DND-41 (cell line): Measurements from ENCODE around the gene KRTDAP.

ENCODE experiments used
- ATAC-seq: fragments of 200-7000 bp; cut with Tn5 transposase; 3 replicates; pipeline ENCODE4 v1.9.1; 2021; ENCODE audit warnings: low read depth; ENCODE audit not compliant: insufficient read depth
- DNase-seq: peaks from one replicate; pipeline ENCODE4 v3.0.0-alpha.2; 2020
- H2AFZ ChIP-seq: 2 replicates; pipeline ENCODE4 v1.6.0; 2012; ENCODE audit warnings: low read depth, low read length
- H3K27ac ChIP-seq: 2 replicates; pipeline ENCODE4 v1.5.1; 2012; ENCODE audit warnings: low read length, inconsistent platforms
- H3K27me3 ChIP-seq: fragments of 200-600 bp; sonication (generic); 2 replicates; pipeline ENCODE4 v1.6.0; 2012; ENCODE audit warnings: low read length, mild to moderate bottlenecking, inconsistent platforms; ENCODE audit not compliant: insufficient read depth, poor library complexity
- H3K36me3 ChIP-seq: 2 replicates; pipeline ENCODE4 v1.5.1; 2012; ENCODE audit warnings: low read length, inconsistent platforms; ENCODE audit not compliant: insufficient read depth
- H3K4me1 ChIP-seq: 2 replicates; pipeline ENCODE4 v1.5.1; 2012; ENCODE audit warnings: mild to moderate bottlenecking, low read length; ENCODE audit not compliant: insufficient read depth
- H3K4me2 ChIP-seq: 2 replicates; pipeline ENCODE4 v1.6.0; 2012; ENCODE audit warnings: mild to moderate bottlenecking, moderate library complexity, low read length, inconsistent platforms; ENCODE audit not compliant: insufficient read depth
- H3K4me3 ChIP-seq, 2 experiments: fragments of 200-600 bp in 1 of 2; shearing (Covaris generic) in 1 of 2; 2 replicates each; pipeline ENCODE4 v1.5.1; 2012 to 2016; ENCODE audit warnings: inconsistent platforms in 2 of 2, low read length in 2 of 2, mild to moderate bottlenecking in 2 of 2, low read depth in 1 of 2, moderate library complexity in 1 of 2
- H3K79me2 ChIP-seq: 2 replicates; pipeline ENCODE4 v1.6.0; 2012; ENCODE audit warnings: low read length, inconsistent platforms; ENCODE audit not compliant: insufficient read depth
- H3K9ac ChIP-seq: 2 replicates; pipeline ENCODE4 v1.6.0; 2012; ENCODE audit warnings: low read depth, mild to moderate bottlenecking, inconsistent platforms, low read length, moderate library complexity
- H3K9me3 ChIP-seq: 2 replicates; pipeline ENCODE4 v1.5.1; 2012; ENCODE audit warnings: low read length, moderate library complexity, mild to moderate bottlenecking, inconsistent platforms; ENCODE audit not compliant: insufficient read depth, severe bottlenecking
- H4K20me1 ChIP-seq: 2 replicates; pipeline ENCODE4 v1.6.0; 2012; ENCODE audit warnings: low read length; ENCODE audit not compliant: insufficient read depth
- EZH2 ChIP-seq: IDR thresholded peaks from 3 replicates; pipeline ENCODE4 v1.6.1; 2012; ENCODE audit warnings: borderline replicate concordance, low read depth, mild to moderate bottlenecking, moderate library complexity, low read length, inconsistent platforms; ENCODE audit not compliant: severe bottlenecking
- TF ChIP-seq, protein P1 (sequence below): IDR thresholded peaks from 2 replicates; pipeline ENCODE4 v1.5.1; 2012; ENCODE audit warnings: borderline replicate concordance, low read length, moderate library complexity, mild to moderate bottlenecking; ENCODE audit not compliant: poor library complexity, severe bottlenecking; ENCODE audit errors: extremely low read depth

KRTDAP gene

DNA sequence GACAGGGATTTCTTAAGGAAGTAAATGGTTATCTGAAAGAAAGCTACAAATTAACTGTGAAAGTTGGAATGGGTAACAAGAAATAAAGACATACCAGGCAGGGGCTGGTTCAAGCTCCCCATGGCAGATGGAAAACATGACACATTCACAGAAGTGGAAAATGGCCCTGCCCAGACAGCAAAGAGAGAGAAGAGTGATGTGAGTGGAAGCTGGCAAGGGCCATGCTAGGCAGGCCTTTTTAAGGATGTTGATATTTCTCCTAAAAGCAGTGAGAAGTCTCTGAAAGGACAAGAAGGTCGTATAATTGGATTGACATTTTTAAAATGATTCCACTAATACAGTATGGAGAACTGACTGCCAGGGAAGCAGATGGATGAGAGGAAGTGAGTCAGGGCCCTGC lies 45.5 kb downstream of the KRTDAP start:
- H3K79me2 ChIP-seq, result no peaks in the 10 kb centered on the region
- no peak overlapping the region for H3K9ac ChIP-seq
- H3K4me2 ChIP-seq, result no peak overlapping the region
- ATAC-seq, result no peak
- no peaks in the 10 kb centered on the region for H3K9me3 ChIP-seq
- H2AFZ ChIP-seq, result no peak overlapping the region
- no peaks in the 10 kb centered on the region for H3K4me1 ChIP-seq
- no peak for DNase-seq
- H4K20me1 ChIP-seq, result no peaks in the 10 kb centered on the region
- H3K4me3 ChIP-seq, result no peak overlapping the region
- H3K27me3 ChIP-seq, result peaks cover 5% of the 10 kb centered on the region
- H3K36me3 ChIP-seq, result no peaks in the 10 kb centered on the region
- no peak for TF ChIP-seq EZH2
- TF ChIP-seq, protein P1, sequence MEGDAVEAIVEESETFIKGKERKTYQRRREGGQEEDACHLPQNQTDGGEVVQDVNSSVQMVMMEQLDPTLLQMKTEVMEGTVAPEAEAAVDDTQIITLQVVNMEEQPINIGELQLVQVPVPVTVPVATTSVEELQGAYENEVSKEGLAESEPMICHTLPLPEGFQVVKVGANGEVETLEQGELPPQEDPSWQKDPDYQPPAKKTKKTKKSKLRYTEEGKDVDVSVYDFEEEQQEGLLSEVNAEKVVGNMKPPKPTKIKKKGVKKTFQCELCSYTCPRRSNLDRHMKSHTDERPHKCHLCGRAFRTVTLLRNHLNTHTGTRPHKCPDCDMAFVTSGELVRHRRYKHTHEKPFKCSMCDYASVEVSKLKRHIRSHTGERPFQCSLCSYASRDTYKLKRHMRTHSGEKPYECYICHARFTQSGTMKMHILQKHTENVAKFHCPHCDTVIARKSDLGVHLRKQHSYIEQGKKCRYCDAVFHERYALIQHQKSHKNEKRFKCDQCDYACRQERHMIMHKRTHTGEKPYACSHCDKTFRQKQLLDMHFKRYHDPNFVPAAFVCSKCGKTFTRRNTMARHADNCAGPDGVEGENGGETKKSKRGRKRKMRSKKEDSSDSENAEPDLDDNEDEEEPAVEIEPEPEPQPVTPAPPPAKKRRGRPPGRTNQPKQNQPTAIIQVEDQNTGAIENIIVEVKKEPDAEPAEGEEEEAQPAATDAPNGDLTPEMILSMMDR, result no peak
- no peak overlapping the region for H3K27ac ChIP-seq

DNA sequence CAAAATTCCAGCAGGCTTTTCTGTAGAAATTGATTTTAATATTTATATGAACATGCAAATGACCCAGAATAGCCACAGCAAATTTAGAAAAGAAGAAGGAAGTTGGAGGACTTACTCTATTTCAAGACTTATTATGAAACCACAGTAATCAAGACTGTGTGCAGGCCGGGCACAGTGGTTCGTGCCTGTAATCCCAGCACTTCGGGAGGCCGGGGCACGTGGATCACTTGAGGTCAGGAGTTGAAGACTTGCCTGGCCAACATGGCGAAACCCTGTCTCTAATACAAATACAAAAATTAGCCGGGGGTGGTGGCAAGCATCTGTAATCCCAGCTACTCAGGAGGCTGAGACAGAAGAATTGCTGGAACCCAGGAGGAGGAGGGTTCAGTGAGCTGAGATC lies 48.2 kb downstream of the KRTDAP start:
- H3K4me2 ChIP-seq, result no peak overlapping the region
- ATAC-seq (no peak), DNase-seq (no peak)
- H3K9me3 ChIP-seq, result no peaks in the 10 kb centered on the region
- H3K9ac ChIP-seq, result no peak overlapping the region
- H2AFZ ChIP-seq, result no peak overlapping the region
- H3K4me1 ChIP-seq, result no peaks in the 10 kb centered on the region
- no peaks in the 10 kb centered on the region for H3K79me2 ChIP-seq
- no peak overlapping the region for H3K27ac ChIP-seq
- H3K36me3 ChIP-seq, result no peaks in the 10 kb centered on the region
- TF ChIP-seq, protein P1, result no peak
- TF ChIP-seq EZH2, result no peak
- H3K4me3 ChIP-seq, result no peak overlapping the region
- H3K27me3 ChIP-seq, result peaks cover 5% of the 10 kb centered on the region
- H4K20me1 ChIP-seq, result no peaks in the 10 kb centered on the region

DNA sequence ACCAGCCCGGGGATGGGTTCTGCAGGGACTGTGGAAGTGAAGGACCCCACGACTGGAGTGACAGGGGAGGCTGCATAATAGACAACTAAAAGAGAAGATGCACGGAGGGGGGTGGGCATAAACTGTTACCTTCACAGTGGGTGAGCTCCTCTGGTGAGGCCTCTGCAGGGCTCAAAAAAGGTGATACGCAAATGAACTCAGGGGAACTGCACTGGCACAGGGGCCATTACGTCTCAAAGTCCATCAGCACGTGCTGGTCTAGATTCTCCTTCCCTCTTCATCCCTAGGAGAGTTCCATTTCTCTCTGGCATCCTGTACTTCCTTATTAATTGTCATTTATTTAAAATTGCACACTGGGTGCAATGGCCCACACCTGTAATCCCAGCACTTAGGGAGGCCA lies 50.3 kb downstream of the KRTDAP start:
- H3K9ac ChIP-seq, result no peak overlapping the region
- H3K36me3 ChIP-seq, result no peaks in the 10 kb centered on the region
- H3K4me3 ChIP-seq, result no peak overlapping the region
- H3K4me2 ChIP-seq, result no peak overlapping the region
- no peaks in the 10 kb centered on the region for H3K4me1 ChIP-seq
- DNase-seq (no peak), ATAC-seq (no peak)
- H3K27me3 ChIP-seq, result peaks cover 3% of the 10 kb centered on the region
- no peak for TF ChIP-seq EZH2
- TF ChIP-seq, protein P1, result no peak
- H4K20me1 ChIP-seq, result no peaks in the 10 kb centered on the region
- H2AFZ ChIP-seq, result no peak overlapping the region
- no peaks in the 10 kb centered on the region for H3K9me3 ChIP-seq
- no peaks in the 10 kb centered on the region for H3K79me2 ChIP-seq
- H3K27ac ChIP-seq, result no peak overlapping the region

DNA sequence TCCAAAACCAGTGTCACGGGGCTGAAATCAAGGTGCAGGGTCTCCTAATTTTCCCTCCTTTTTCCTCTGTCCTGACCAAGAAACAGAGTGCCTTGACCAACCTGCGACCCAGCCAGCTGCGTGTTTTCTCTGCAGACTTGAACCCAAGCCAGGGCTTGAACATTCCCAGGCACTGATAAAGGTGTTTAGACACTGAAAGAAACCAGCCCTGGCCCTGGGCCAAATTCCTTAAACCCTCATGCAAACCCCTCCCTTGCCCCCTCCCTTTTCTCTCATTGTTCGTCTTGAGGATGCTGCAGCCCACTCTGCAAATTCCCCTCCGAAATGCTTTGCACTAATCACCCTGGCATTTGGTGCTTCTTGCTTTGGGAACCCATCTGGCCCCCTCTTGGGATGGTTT lies 51.7 kb downstream of the KRTDAP start:
- H4K20me1 ChIP-seq, result no peaks in the 10 kb centered on the region
- H3K4me1 ChIP-seq, result no peaks in the 10 kb centered on the region
- TF ChIP-seq, protein P1, result no peak
- no peak for TF ChIP-seq EZH2
- H3K27ac ChIP-seq, result no peak overlapping the region
- H3K79me2 ChIP-seq, result no peaks in the 10 kb centered on the region
- no peak for ATAC-seq
- H3K9ac ChIP-seq, result no peak overlapping the region
- no peaks in the 10 kb centered on the region for H3K9me3 ChIP-seq
- no peak overlapping the region for H2AFZ ChIP-seq
- DNase-seq, result no peak
- H3K36me3 ChIP-seq, result no peaks in the 10 kb centered on the region
- H3K27me3 ChIP-seq, result peaks cover 3% of the 10 kb centered on the region
- H3K4me2 ChIP-seq, result no peak overlapping the region
- H3K4me3 ChIP-seq, result no peak overlapping the region
